PFSK-1 (cell line): Measurements from ENCODE around the gene C18orf63.

Source experiments
- FOXP2 ChIP-seq: optimal IDR thresholded peaks from 2 replicates; pipeline ENCODE3; 2011; ENCODE audit warnings: borderline replicate concordance, control low read depth, inconsistent platforms; ENCODE audit not compliant: insufficient read depth; ENCODE audit errors: extremely low read length, extremely low read depth
- POLR2AphosphoS5 ChIP-seq: IDR thresholded peaks from 2 replicates; pipeline ENCODE4 v1.6.1; 2012; ENCODE audit warnings: low read depth, mild to moderate bottlenecking, control low read depth, low read length, moderate library complexity
- SIN3A ChIP-seq: IDR thresholded peaks from 2 replicates; pipeline ENCODE4 v1.6.1; 2012; ENCODE audit warnings: mild to moderate bottlenecking, low read length, moderate library complexity, borderline replicate concordance; ENCODE audit not compliant: insufficient read depth
- TAF1 ChIP-seq: IDR thresholded peaks from 2 replicates; pipeline ENCODE4 v1.6.1; 2012; ENCODE audit warnings: low read length, control low read depth, borderline replicate concordance; ENCODE audit not compliant: insufficient read depth
- TF ChIP-seq, protein P1 (sequence below), 2 experiments: IDR thresholded peaks; 2 replicates each; pipeline versions ENCODE4 v1.6.1 to v1.8.0; 2011 to 2012; ENCODE audit warnings: low read depth in 2 of 2, low read length in 2 of 2, control low read depth in 1 of 2, inconsistent platforms in 1 of 2, mild to moderate bottlenecking in 1 of 2, moderate library complexity in 1 of 2; ENCODE audit not compliant: insufficient read depth in 1 of 2

Gene C18orf63

DNA sequence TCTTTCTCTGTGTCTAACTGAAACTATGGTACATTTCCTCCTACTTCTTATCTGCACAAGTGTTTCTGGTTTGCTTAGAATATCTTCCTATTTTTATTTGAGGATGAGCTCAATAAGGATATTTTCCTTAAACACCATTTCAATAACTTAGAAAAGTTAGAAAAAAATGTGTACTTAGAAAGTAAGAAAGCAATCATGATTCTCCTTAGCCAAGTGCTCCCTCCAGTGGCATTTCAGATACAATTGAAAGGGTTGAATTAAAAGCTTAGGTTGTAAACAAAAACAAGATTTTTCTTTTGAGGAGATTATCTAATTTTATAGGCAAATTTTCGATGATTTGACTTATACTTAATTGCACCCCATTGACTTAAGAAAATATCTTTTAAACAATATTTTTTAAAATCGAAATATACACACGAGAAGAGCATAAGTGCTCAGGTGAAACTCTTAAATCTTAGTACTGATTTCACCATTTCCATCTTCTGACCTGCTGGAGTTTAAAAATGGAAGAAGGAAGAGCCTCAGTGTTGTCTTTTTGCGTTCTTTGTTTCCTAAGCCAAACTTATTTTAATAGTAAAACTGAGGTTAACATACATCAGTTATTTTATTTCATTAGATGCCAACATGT is 26.9 kb downstream of the C18orf63 start:
- no peak for TF ChIP-seq SIN3A
- TF ChIP-seq POLR2AphosphoS5, result no peak
- TF ChIP-seq FOXP2, result no peak
- TF ChIP-seq, protein P1, sequence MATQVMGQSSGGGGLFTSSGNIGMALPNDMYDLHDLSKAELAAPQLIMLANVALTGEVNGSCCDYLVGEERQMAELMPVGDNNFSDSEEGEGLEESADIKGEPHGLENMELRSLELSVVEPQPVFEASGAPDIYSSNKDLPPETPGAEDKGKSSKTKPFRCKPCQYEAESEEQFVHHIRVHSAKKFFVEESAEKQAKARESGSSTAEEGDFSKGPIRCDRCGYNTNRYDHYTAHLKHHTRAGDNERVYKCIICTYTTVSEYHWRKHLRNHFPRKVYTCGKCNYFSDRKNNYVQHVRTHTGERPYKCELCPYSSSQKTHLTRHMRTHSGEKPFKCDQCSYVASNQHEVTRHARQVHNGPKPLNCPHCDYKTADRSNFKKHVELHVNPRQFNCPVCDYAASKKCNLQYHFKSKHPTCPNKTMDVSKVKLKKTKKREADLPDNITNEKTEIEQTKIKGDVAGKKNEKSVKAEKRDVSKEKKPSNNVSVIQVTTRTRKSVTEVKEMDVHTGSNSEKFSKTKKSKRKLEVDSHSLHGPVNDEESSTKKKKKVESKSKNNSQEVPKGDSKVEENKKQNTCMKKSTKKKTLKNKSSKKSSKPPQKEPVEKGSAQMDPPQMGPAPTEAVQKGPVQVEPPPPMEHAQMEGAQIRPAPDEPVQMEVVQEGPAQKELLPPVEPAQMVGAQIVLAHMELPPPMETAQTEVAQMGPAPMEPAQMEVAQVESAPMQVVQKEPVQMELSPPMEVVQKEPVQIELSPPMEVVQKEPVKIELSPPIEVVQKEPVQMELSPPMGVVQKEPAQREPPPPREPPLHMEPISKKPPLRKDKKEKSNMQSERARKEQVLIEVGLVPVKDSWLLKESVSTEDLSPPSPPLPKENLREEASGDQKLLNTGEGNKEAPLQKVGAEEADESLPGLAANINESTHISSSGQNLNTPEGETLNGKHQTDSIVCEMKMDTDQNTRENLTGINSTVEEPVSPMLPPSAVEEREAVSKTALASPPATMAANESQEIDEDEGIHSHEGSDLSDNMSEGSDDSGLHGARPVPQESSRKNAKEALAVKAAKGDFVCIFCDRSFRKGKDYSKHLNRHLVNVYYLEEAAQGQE (IDR thresholded peaks at IDR 0.05; ENCODE audit: insufficient read depth in 1 of 2, low read depth in 2 of 2, low read length in 2 of 2), result no peak
- TF ChIP-seq TAF1, result no peak

DNA sequence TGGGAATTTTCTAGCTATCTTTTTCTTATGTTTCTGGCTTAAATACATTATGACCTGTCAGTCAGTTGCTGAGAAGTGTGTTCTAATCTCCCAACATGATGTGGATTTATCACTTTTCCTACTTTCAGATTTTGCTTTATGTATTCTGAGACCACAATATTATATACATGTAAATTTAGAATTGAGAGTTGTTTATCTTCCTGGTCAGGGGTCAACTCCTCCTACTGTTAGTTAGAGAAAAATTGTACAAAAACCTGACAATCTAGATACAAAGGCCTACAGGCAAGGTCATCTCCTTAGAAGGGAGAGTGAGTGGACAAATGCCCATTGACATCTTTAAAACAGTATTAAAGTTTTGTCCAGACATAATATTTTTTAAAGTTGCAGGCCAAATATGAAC is 30.6 kb downstream of the C18orf63 start:
- TF ChIP-seq FOXP2 (no peak), TAF1 (no peak), SIN3A (no peak), POLR2AphosphoS5 (no peak)
- TF ChIP-seq, protein P1 (IDR thresholded peaks at IDR 0.05; ENCODE audit: insufficient read depth in 1 of 2, low read depth in 2 of 2, low read length in 2 of 2), result no peak

DNA sequence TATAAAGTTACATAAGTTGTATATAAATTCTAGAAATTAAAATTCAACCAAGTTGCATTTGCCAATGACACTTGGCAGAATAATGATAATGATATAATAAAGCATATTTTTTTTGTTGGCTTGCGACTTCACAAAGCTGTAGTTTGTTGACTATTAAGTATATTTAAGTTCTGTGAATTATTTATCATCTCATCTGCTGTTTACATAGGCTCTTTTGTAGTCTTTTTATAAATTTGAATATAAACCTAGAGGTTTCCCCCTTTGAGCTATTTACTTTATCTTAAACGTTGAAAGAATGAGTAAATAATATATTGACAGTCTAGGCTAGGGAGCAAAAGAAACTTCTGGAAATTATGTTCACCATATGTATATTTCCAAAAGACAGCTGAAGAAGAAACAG is 32.9 kb downstream of the C18orf63 start:
- TF ChIP-seq FOXP2, result no peak
- TF ChIP-seq, protein P1 (IDR thresholded peaks at IDR 0.05; ENCODE audit: insufficient read depth in 1 of 2, low read depth in 2 of 2, low read length in 2 of 2), result no peak
- TF ChIP-seq POLR2AphosphoS5, result no peak
- TF ChIP-seq SIN3A, result no peak
- TF ChIP-seq TAF1, result no peak

DNA sequence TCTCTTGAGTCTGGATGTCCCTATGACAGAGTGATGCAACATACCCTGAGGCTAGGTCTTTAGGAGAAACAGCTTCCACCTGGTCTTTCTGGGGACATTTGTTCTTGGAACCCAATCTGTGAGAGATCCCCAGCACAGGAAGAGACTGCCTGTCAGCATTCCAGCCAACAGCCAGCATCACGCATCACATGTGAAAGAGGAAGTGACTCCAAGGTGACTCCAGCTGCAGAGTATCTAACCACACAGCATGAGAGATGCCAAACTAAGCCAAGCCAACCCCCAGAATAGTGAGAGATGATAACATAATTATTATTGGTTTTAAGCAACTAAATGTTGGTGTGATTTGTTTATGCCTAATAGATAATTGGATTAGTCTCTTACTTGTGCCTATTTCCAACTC is 35.7 kb downstream of the C18orf63 start:
- TF ChIP-seq POLR2AphosphoS5, result no peak
- TF ChIP-seq, protein P1 (IDR thresholded peaks at IDR 0.05; ENCODE audit: insufficient read depth in 1 of 2, low read depth in 2 of 2, low read length in 2 of 2), result no peak
- TF ChIP-seq TAF1, result no peak
- no peak for TF ChIP-seq SIN3A
- no peak for TF ChIP-seq FOXP2
